ENCODE results near the gene HPCAL1.

- TF ChIP-seq EZH2 (IDR thresholded peaks at IDR 0.05; ENCODE audit: low read length, unreplicated experiment) (no peak), CTCF (conservative IDR thresholded peaks at IDR 0.05; ENCODE audit: low read depth, low read length) (no peak), EZH2phosphoT487 (IDR thresholded peaks at IDR 0.05; ENCODE audit: borderline replicate concordance, low read length) (no peak)
These were observed 120.2 kb downstream of the HPCAL1 start for GRCh38 chr2:10422732-10423399.
